Transverse colon (tissue), 4 donors: ENCODE results near the gene UBALD2. TPM values are rescaled to one million over a fixed set of nuclear protein-coding genes. Genes with fewer than 3 reads are reported as not detected.

ENCODE experiments used
- DNase-seq: peaks from one replicate; pipeline ENCODE4 v3.0.0-alpha.2; 2019
- H3K27ac ChIP-seq, 4 donors: fragments of 200-600 bp; sonication (generic); 2 replicates each; pipeline ENCODE4 v1.5.1; 2016 to 2018; ENCODE audit warnings: inconsistent platforms in 4 of 4
- H3K27me3 ChIP-seq: fragments of 200-600 bp; sonication (generic); 2 replicates; pipeline ENCODE4 v1.5.1; 2017; ENCODE audit warnings: inconsistent platforms
- H3K36me3 ChIP-seq, 4 donors: fragments of 200-600 bp; sonication (generic); 2 replicates each; pipeline ENCODE4 v1.5.1; 2017 to 2019; ENCODE audit warnings: inconsistent platforms in 4 of 4
- H3K4me1 ChIP-seq, 4 donors: fragments of 200-600 bp; sonication (generic); 2 replicates each; pipeline ENCODE4 v1.5.1; 2017 to 2020; ENCODE audit warnings: inconsistent platforms in 4 of 4
- H3K4me3 ChIP-seq, 4 donors: fragments of 200-600 bp; sonication (generic); 1 replicate in 1 of 4; 2 replicates in 3 of 4; pipeline versions ENCODE4 v1.5.1 to v1.6.1; 2017 to 2019; ENCODE audit warnings: inconsistent platforms in 4 of 4
- H3K9me3 ChIP-seq, 2 donors: fragments of 200-600 bp; sonication (generic); 2 replicates each; pipeline ENCODE4 v1.5.1; 2017 to 2019; ENCODE audit warnings: inconsistent platforms in 2 of 2
- CTCF ChIP-seq, 5 experiments: fragments of 200-600 bp in 3 of 5; fragments of 450-650 bp in 2 of 5; sonication (generic) in 3 of 5; IDR thresholded peaks; 1 replicate in 2 of 5; 2 replicates in 3 of 5; pipeline ENCODE4 v1.5.1; 2016 to 2017; ENCODE audit warnings: antibody characterized with exemption in 5 of 5, inconsistent platforms in 3 of 5, mild to moderate bottlenecking in 2 of 5, moderate library complexity in 1 of 5
- POLR2A ChIP-seq: fragments of 450-650 bp; IDR thresholded peaks from one replicate; pipeline ENCODE4 v1.6.1; 2016; ENCODE audit warnings: antibody characterized with exemption, mild to moderate bottlenecking, moderate library complexity
- POLR2AphosphoS5 ChIP-seq, 3 donors: sonication (generic); formaldehyde crosslinking; IDR thresholded peaks; one replicate each; pipeline ENCODE4 v1.6.1; 2016; ENCODE audit warnings: antibody characterized with exemption in 3 of 3
- WGBS, 2 donors: methylation state at CpG; one replicate each; pipeline ENCODE4 v1.1.5; 2018; ENCODE audit warnings: low coverage in 1 of 2; 5-methylcytosine and 5-hydroxymethylcytosine counted together
- in situ Hi-C, 4 donors: fragments of 200-750 bp; cut with MboI; loops; one replicate each; pipeline versions ENCODE4 v1.15.0 to v1.15.1; 2017; ENCODE audit warnings: low sequenced_read_pairs in 3 of 4, low pct_ligation_motif_present in 1 of 4, low pct_unique_long_range_greater_than_20kb in 1 of 4
- intact Hi-C: fragments of 100-400 bp; cut with DNase I; formaldehyde crosslinking; loops from one replicate; pipeline ENCODE4 v1.15.1; 2023; ENCODE audit warnings: low total_unique reads
- small RNA-seq, 4 donors: library from RNA; depleted of rRNA; stranded (forward); fragments of <200 nt; gene quantifications; one replicate each; pipeline ENCODE3, GENCODE V24; 2016
- total RNA-seq, 4 donors: library from RNA; depleted of rRNA; stranded (reverse); fragments of >200 nt; gene quantifications; one replicate each; pipeline ENCODE4 v1.1.0, GENCODE V29; 2016

UBALD2 gene
- total RNA-seq, 4 donors from 2014 or later: 25.5 to 51.2 (median 34.5) TPM

- DNase-seq: no peak
- no peak for TF ChIP-seq CTCF (IDR thresholded peaks at IDR 0.05)
- no peak for TF ChIP-seq POLR2A
- intact Hi-C loops (no loop called here), in situ Hi-C loops (no loop called here)
- H3K4me1 ChIP-seq: no peaks in the 10 kb centered on the region
- H3K27ac ChIP-seq: no peak overlapping the region
- peaks cover 0 to 8% (median under 1%) of the 10 kb centered on the region in 4 donors for H3K36me3 ChIP-seq
- 91% methylated on average over 2 of the region's 2 CpGs for WGBS, 2 donors
- no peaks in the 10 kb centered on the region for H3K27me3 ChIP-seq
- no peak overlapping the region for H3K4me3 ChIP-seq
- H3K9me3 ChIP-seq: no peaks in the 10 kb centered on the region
Observed at GRCh38 chr17:76317535-76317934, 52.4 kb downstream of the UBALD2 start.

GRCh38 chr17:76318586-76318985, 53.4 kb downstream of the UBALD2 start:
- WGBS, 2 donors: 83 to 91% methylated on average over 3 of the region's 3 CpGs
- TF ChIP-seq POLR2AphosphoS5 (IDR thresholded peaks at IDR 0.05): no peak
- intact Hi-C loops (no loop called here), in situ Hi-C loops (no loop called here)
- DNase-seq: no peak
- Histone ChIP-seq H3K9me3 (no peaks in the 10 kb centered on the region), H3K4me3 (no peak overlapping the region), H3K36me3 (peaks cover 0 to 4% (median 0%) of the 10 kb centered on the region in 4 donors), H3K4me1 (no peaks in the 10 kb centered on the region), H3K27me3 (no peaks in the 10 kb centered on the region), H3K27ac (no peak overlapping the region)

Small RNA genes lying within 50 kb of the gene (small RNA-seq; reads per million reads assigned to genes)
- gene RF00019: 0 reads per million in 4 donors

Other genes starting within 250 kb of the UBALD2 start
- 10 to 100 TPM; 17.1 to 23.7 (median 20.6) TPM for gene EVPL, start 238.0 kb upstream of the UBALD2 start, total RNA-seq
- gene SRP68, start 192.8 kb upstream of the UBALD2 start, total RNA-seq: 10 to 100 TPM; 11.6 to 44.8 (median 30.4) TPM
- gene GALR2, start 190.6 kb upstream of the UBALD2 start, total RNA-seq: 1 to 10 TPM in 3 of 4 donors, not detected in 1; 1.9 to 10.0 (median 3.2) TPM
- gene ZACN, start 186.2 kb upstream of the UBALD2 start, total RNA-seq: under 1 TPM in 1 of 4 donors, not detected in 3; 0.40 TPM
- 100 to 1,000 TPM in 2 of 4 donors, 10 to 100 TPM in 2; 88.0 to 143 (median 105) TPM for gene EXOC7, start 161.6 kb upstream of the UBALD2 start, total RNA-seq
- gene FOXJ1, start 124.1 kb upstream of the UBALD2 start, total RNA-seq: 1 to 10 TPM in 2 of 4 donors, under 1 TPM in 1, not detected in 1; 0.82 to 7.4 (median 1.9) TPM
- 100 to 1,000 TPM in 1 of 4 donors, 10 to 100 TPM in 3; 32.5 to 164 (median 54.8) TPM for gene RNF157, start 24.9 kb upstream of the UBALD2 start, total RNA-seq
- gene QRICH2, start 42.9 kb downstream of the UBALD2 start, total RNA-seq: 1 to 10 TPM; 1.6 to 2.6 (median 2.0) TPM
- 100 to 1,000 TPM in 2 of 4 donors, 10 to 100 TPM in 2; 50.1 to 147 (median 96.7) TPM for gene PRPSAP1, start 88.6 kb downstream of the UBALD2 start, total RNA-seq
- 10 to 100 TPM in 1 of 4 donors, 1 to 10 TPM in 2, not detected in 1; 4.2 to 16.1 (median 6.8) TPM for gene SPHK1, start 119.3 kb downstream of the UBALD2 start, total RNA-seq
- 10 to 100 TPM in 3 of 4 donors, 1 to 10 TPM in 1; 9.8 to 28.8 (median 15.9) TPM for gene UBE2O, start 187.8 kb downstream of the UBALD2 start, total RNA-seq
- not detected for gene AANAT, start 202.3 kb downstream of the UBALD2 start, total RNA-seq
- gene RHBDF2, start 236.1 kb downstream of the UBALD2 start, total RNA-seq: 10 to 100 TPM; 11.3 to 47.4 (median 23.2) TPM